ENCODE data around the gene ERBB3. TPM values are rescaled to one million over a fixed set of nuclear protein-coding genes. Genes with fewer than 3 reads are reported as not detected.

Gene ERBB3
- total and polyA plus RNA-seq, 2 of the 8 experiments (the other 6 are each of a cell fraction or from before 2014, with no cell fraction given), result 33.9 to 52.4 TPM

- DNase-seq (ENCODE audit: low read depth in 1 of 2, low spot score in 2 of 2) (no peak), FAIRE-seq (no peak)
- Histone ChIP-seq H2BK15ac (ENCODE audit: low read length) (no peak overlapping the region), H4K8ac (ENCODE audit: extremely low read depth, insufficient read depth, low read length) (no peak overlapping the region), H2BK20ac (ENCODE audit: low read length) (no peak overlapping the region), H4K20me1 (replicated peaks in 1 of 2; ENCODE audit: control insufficient read depth in 1 of 2, insufficient read depth in 2 of 2, low read length in 2 of 2) (peaks cover 2 to 5% of the 10 kb centered on the region in 2 experiments), H3K4me2 (ENCODE audit: insufficient read depth in 1 of 2, low read depth in 2 of 2, low read length in 2 of 2) (no peak overlapping the region), H3K4me3 (ENCODE audit: extremely low read depth in 1 of 4, insufficient read depth in 2 of 4, low read depth in 3 of 4, low read length in 4 of 4) (no peak overlapping the region), H2BK120ac (replicated peaks; ENCODE audit: low read depth, low read length) (no peak overlapping the region), H4K91ac (replicated peaks; ENCODE audit: insufficient read length, low read length) (no peak overlapping the region), H4K5ac (ENCODE audit: insufficient read length, low read depth, low read length) (no peak overlapping the region), H3K56ac (replicated peaks; ENCODE audit: insufficient read length, low read depth, low read length) (no peak overlapping the region), H3K9ac (replicated peaks in 1 of 4; ENCODE audit: extremely low read depth in 1 of 4, low read depth in 3 of 4, low read length in 3 of 4) (no peak overlapping the region), H3K4me1 (replicated peaks in 1 of 4; ENCODE audit: control insufficient read depth in 3 of 4, insufficient read depth in 4 of 4, low read length in 3 of 4) (peaks cover 0 to 9% (median 3%) of the 10 kb centered on the region in 4 experiments; a peak in 5 of 7 replicates), H2AK5ac (ENCODE audit: low read depth, low read length) (no peak overlapping the region), H2BK12ac (ENCODE audit: low read depth, low read length) (no peak overlapping the region), H3K79me2 (ENCODE audit: control insufficient read depth in 1 of 2, insufficient read depth in 2 of 2, low read length in 2 of 2) (peaks cover 21 to 31% of the 10 kb centered on the region in 2 experiments), H2AFZ (ENCODE audit: low read length) (no peak overlapping the region), H3K36me3 (ENCODE audit: control insufficient read depth in 2 of 4, insufficient read depth in 4 of 4, low read length in 3 of 4) (peaks cover 34 to 64% (median 52%) of the 10 kb centered on the region in 4 experiments), H3K18ac (ENCODE audit: extremely low read depth, low read length) (no peak overlapping the region), H2BK5ac (ENCODE audit: low read depth, low read length) (no peak overlapping the region), H3K9me3 (ENCODE audit: insufficient read depth in 2 of 2, low read depth in 1 of 2, low read length in 1 of 2) (no peaks in the 10 kb centered on the region), H3K79me1 (ENCODE audit: low read depth, low read length) (0 out of 2 replicates have a peak, but pooled peaks cover 2% of the 10 kb centered on the region), H3K23me2 (ENCODE audit: low read depth, low read length) (peaks cover 8% of the 10 kb centered on the region), H3K27ac (ENCODE audit: low read depth, low read length) (no peak overlapping the region), H3K4ac (replicated peaks; ENCODE audit: insufficient read length, low read depth, low read length) (no peak overlapping the region), H3K27me3 (replicated peaks in 1 of 4; ENCODE audit: control insufficient read depth in 3 of 4, extremely low read depth in 1 of 4, insufficient read depth in 3 of 4, low read length in 3 of 4) (no peaks in the 10 kb centered on the region), H3K14ac (ENCODE audit: insufficient read length) (no peak overlapping the region), H3K23ac (ENCODE audit: insufficient read length) (no peak overlapping the region)
- CTCF ChIA-PET (ENCODE audit: partially characterized antibody), result interaction anchor here (0.7 to 7.2 kb wide), 12 partner anchors 8 to 45 kb away, joined by 3 to 34 read pairs (median 4); partner anchors contain the start of genes ESYT1 and ZC3H10
- POLR2A ChIA-PET (ENCODE audit: partially characterized antibody), result interaction anchor here (0.6 to 11.1 kb wide), 5 partner anchors 10 to 64 kb away, joined by 3 to 267 read pairs (median 3); partner anchors contain the start of genes RPL41 and ZC3H10
- 81% methylated on average over 3 of the region's 3 CpGs; no CpG with 5 or more reads in 1 of the 2 experiments for WGBS, 2 experiments (ENCODE audit: extremely low coverage in 1 of 2, insufficient coverage in 1 of 2, insufficient read length in 1 of 2, insufficient replicate concordance in 2 of 2, low coverage in 1 of 2, low lambda C conversion rate in 2 of 2, missing lambda C conversion rate in 1 of 2)
- TF ChIP-seq TEAD4 (IDR thresholded peaks at IDR 0.05; ENCODE audit: low read depth, low read length) (no peak), POU5F1 (IDR thresholded peaks at IDR 0.05; ENCODE audit: low read depth, low read length) (no peak), BRCA1 (IDR thresholded peaks at IDR 0.05; ENCODE audit: low read depth, low read length) (no peak), SIX5 (IDR thresholded peaks at IDR 0.05; ENCODE audit: low read depth, low read length) (no peak), MAX (IDR thresholded peaks at IDR 0.05) (no peak), KDM5A (IDR thresholded peaks at IDR 0.05; ENCODE audit: low read length) (no peak), EGR1 (IDR thresholded peaks at IDR 0.05; ENCODE audit: borderline replicate concordance, low read depth, low read length) (no peak), ATF2 (IDR thresholded peaks at IDR 0.05; ENCODE audit: low read length) (no peak), ZNF274 (IDR thresholded peaks at IDR 0.05; ENCODE audit: borderline replicate concordance, extremely low read depth, low read length) (no peak), JUN (IDR thresholded peaks at IDR 0.05; ENCODE audit: low read depth, low read length) (no peak), RFX5 (IDR thresholded peaks at IDR 0.05; ENCODE audit: borderline replicate concordance, low read depth, low read length) (no peak), CEBPB (IDR thresholded peaks at IDR 0.05; ENCODE audit: low read depth, low read length) (no peak), CBX8 (IDR thresholded peaks at IDR 0.05; ENCODE audit: borderline replicate concordance, low read depth, low read length) (no peak)
These were observed 27.3 kb downstream of the ERBB3 start for GRCh38 chr12:56107242-56107641.

All from H1 (cell line).